ENCODE data around the gene KIF26B. TPM values are rescaled to one million over a fixed set of nuclear protein-coding genes. Genes with fewer than 3 reads are reported as not detected.

KIF26B gene
- total RNA-seq, 2 experiments from 2014 or later = not detected

- no peak for TF ChIP-seq CTCF (conservative IDR thresholded peaks at IDR 0.05; ENCODE audit: low read length)
- TF ChIP-seq EZH2phosphoT487 (IDR thresholded peaks at IDR 0.05; ENCODE audit: borderline replicate concordance, low read depth, low read length) = no peak
Observed at GRCh38 chr1:245393694-245394093, 238.9 kb downstream of the KIF26B start.

GRCh38 chr1:245395680-245396079 lies 240.9 kb downstream of the KIF26B start:
- no peaks in the 10 kb centered on the region for H4K20me1 ChIP-seq (ENCODE audit: insufficient read depth, low read length)
- intact Hi-C loops (cut with micrococcal nuclease; ENCODE audit: unreplicated experiment) = no loop called here
- DNase-seq (ENCODE audit: low spot score) = no peak
- H3K79me2 ChIP-seq (ENCODE audit: insufficient read depth, low read depth, low read length) = no peaks in the 10 kb centered on the region
- no TSS peak for BruUV-seq (replicated peaks)
- no peaks in the 10 kb centered on the region for H3K36me3 ChIP-seq (ENCODE audit: insufficient read depth, low read length)
- POLR2A ChIA-PET = no interaction called here
- no peaks in the 10 kb centered on the region for H3K9me3 ChIP-seq (ENCODE audit: low read length)
- no peak overlapping the region for H3K4me3 ChIP-seq (ENCODE audit: low read depth, low read length, poor library complexity, severe bottlenecking)
- no peak overlapping the region for H3K4me2 ChIP-seq (ENCODE audit: low read length)
- no peaks in the 10 kb centered on the region for H3K9me2 ChIP-seq (ENCODE audit: insufficient read depth, low read length)
- CTCF ChIA-PET (ENCODE audit: unreplicated experiment) = no interaction called here
- H3K27ac ChIP-seq (ENCODE audit: low read depth, low read length, poor library complexity, severe bottlenecking) = no peak overlapping the region
- H3K4me1 ChIP-seq (ENCODE audit: insufficient read depth, low read length, poor library complexity, severe bottlenecking) = no peaks in the 10 kb centered on the region
- TF ChIP-seq EZH2phosphoT487 (IDR thresholded peaks at IDR 0.05; ENCODE audit: borderline replicate concordance, low read depth, low read length) = no peak
- TF ChIP-seq CTCF (conservative IDR thresholded peaks at IDR 0.05; ENCODE audit: low read length) = no peak
- H2AFZ ChIP-seq (ENCODE audit: low read length) = no peak overlapping the region

More at GRCh38 chr1:245393694-245394093, 238.9 kb downstream of the KIF26B start:
- Histone ChIP-seq H3K9me3 (ENCODE audit: low read length) (no peaks in the 10 kb centered on the region), H3K27ac (ENCODE audit: low read depth, low read length, poor library complexity, severe bottlenecking) (no peak overlapping the region), H3K4me1 (ENCODE audit: insufficient read depth, low read length, poor library complexity, severe bottlenecking) (no peaks in the 10 kb centered on the region), H3K79me2 (ENCODE audit: insufficient read depth, low read depth, low read length) (no peaks in the 10 kb centered on the region), H2AFZ (ENCODE audit: low read length) (no peak overlapping the region), H3K4me3 (ENCODE audit: low read depth, low read length, poor library complexity, severe bottlenecking) (no peak overlapping the region), H3K36me3 (ENCODE audit: insufficient read depth, low read length) (no peaks in the 10 kb centered on the region), H3K9me2 (ENCODE audit: insufficient read depth, low read length) (no peaks in the 10 kb centered on the region), H4K20me1 (ENCODE audit: insufficient read depth, low read length) (no peaks in the 10 kb centered on the region), H3K4me2 (ENCODE audit: low read length) (no peak overlapping the region)
- ChIA-PET POLR2A (no interaction called here), CTCF (ENCODE audit: unreplicated experiment) (no interaction called here)
- intact Hi-C loops (cut with micrococcal nuclease; ENCODE audit: unreplicated experiment) = no loop called here
- no peak for DNase-seq (ENCODE audit: low spot score)
- no TSS peak for BruUV-seq (replicated peaks)

DNA sequence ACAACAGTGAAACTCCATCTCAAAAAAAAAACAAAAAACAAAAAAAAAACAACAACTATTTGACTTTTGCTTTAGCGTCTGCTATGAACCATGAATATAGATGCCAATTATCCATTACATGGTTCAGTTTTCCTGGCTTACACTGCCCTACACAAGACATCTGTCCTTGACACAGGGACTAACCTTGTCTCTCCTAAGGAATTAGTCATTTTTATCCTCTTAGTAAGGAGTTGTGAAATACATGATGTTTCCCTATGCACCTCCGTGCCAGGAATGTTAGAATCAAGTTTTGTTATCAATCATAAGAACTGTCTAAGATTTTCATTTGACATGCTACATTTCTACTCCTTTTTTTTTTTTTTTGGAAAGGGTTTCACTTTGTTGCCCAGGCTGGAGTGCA lies 241.8 kb downstream of the KIF26B start:
- Histone ChIP-seq H4K20me1 (ENCODE audit: insufficient read depth, low read length) (no peaks in the 10 kb centered on the region), H3K36me3 (ENCODE audit: insufficient read depth, low read length) (no peaks in the 10 kb centered on the region), H3K9me3 (ENCODE audit: low read length) (no peaks in the 10 kb centered on the region), H3K27ac (ENCODE audit: low read depth, low read length, poor library complexity, severe bottlenecking) (no peak overlapping the region), H3K4me2 (ENCODE audit: low read length) (no peak overlapping the region), H3K4me1 (ENCODE audit: insufficient read depth, low read length, poor library complexity, severe bottlenecking) (no peaks in the 10 kb centered on the region), H3K79me2 (ENCODE audit: insufficient read depth, low read depth, low read length) (no peaks in the 10 kb centered on the region), H3K9me2 (ENCODE audit: insufficient read depth, low read length) (no peaks in the 10 kb centered on the region), H2AFZ (ENCODE audit: low read length) (no peak overlapping the region), H3K4me3 (ENCODE audit: low read depth, low read length, poor library complexity, severe bottlenecking) (no peak overlapping the region)
- CTCF ChIA-PET (ENCODE audit: unreplicated experiment) = no interaction called here
- no peak for TF ChIP-seq EZH2phosphoT487 (IDR thresholded peaks at IDR 0.05; ENCODE audit: borderline replicate concordance, low read depth, low read length)
- no peak for TF ChIP-seq CTCF (conservative IDR thresholded peaks at IDR 0.05; ENCODE audit: low read length)
- no TSS peak for BruUV-seq (replicated peaks)
- intact Hi-C loops (cut with micrococcal nuclease; ENCODE audit: unreplicated experiment) = no loop called here
- POLR2A ChIA-PET = no interaction called here
- DNase-seq (ENCODE audit: low spot score) = no peak

All from OCI-LY7 (cell line).